GM15510 (cell line): ENCODE measurements around the gene IL36G.

ENCODE experiments used
- POLR2A ChIP-seq: IDR thresholded peaks from 3 replicates; pipeline ENCODE4 v1.6.1; 2011; ENCODE audit warnings: borderline replicate concordance; ENCODE audit not compliant: insufficient read length; ENCODE audit errors: extremely low read depth

The IL36G gene

DNA sequence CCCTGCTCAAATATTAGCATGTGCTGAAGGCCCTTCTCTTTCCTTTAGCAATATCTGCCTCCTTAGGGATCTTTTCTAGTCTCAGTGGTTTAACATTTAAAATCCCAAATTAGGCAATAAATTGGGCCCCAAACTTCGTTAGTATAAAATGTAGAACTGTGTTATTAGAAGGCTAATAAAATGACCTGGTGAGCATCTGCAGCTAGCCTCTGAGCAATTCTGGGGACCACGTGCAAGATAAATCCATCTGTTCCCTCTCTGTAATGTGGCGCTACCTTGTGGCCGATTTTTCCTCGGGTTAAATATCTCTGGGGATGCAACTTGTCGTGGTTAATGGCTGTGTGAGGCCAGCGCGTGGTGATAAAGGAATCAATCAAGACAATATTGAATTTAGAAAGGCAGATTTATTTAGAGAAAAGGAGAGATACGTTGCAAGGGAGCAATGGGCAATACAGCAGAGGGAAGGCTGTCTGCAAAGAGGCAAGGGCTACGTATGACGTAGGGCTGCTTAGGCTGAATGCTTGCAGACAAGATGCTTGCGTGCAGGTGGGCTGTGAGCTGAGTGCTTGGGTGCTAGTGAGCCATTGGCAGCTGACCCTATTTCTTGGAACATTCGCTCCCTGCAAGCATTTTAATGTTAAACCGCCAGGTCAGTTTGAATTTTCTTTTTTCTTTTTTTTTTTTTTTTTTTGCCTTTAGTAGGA, 18.5 kb upstream of the IL36G start:
- no peak for TF ChIP-seq POLR2A

DNA sequence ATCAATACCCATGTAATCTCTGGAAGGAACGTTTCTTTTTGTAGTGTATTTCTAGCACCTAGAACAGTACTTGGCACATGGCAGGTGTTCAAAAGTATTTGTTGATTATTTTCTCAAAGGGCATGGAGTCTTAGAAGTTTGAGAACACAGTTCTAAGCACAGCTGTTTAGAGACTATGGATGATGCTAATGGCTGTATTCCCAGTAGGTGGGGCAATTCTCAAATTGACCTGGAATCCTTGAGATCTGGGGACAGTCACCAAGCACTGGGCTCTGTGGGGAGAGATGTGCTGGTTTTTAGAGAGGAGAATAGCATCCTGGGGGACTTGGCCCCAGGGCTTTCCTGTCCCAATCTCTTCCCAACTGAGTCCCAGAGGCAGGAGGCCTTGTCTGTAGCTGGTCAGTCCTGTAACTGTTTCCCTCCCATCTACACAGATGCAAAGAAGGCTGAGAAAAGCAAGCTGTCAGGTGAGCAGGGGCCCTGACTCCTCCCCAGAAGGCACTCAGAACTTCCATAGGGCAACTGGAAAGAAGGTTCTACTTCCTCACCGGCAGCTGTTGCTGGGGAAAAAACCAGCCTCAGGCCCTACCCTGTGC, 17.5 kb upstream of the IL36G start:
- TF ChIP-seq POLR2A = no peak

DNA sequence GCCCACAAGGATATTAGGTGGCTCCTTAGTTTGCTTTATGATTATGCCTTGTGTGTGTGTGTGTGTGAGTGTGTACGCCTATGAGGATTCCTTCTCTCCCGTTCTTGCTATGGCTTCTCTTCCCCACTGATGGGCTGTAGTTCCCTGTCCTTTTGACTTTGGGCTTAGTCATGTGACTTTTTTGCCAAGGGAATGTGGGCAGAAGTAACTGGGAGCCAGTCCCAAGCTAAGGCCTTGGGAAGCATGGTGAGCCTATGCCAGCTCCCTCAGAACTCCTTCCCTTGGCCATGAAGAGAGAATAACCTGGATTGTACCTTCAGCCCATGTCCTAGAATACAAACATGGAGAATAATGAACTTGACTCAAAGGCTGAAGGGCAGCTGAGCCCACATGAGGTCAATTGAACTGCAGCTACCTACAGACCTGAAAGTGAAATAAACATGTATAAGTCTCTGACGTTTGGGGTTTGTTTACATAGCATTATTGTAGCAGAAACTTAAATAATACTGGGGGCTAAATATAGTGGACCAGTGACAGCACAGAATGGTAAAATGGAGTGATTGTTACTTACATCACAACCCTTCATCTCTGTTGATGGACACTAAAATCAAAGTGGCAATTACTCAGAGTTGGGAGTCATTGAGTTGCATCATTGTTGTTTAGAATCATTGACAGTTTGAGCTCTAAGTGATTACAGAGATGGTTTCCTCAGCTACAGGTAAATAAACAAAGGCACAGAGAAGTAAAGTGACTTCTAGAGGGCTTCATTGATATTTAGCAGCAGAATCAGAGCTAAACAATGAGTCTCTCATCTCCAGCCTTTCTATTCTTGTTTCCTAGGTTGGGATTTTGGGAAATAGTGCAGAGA, 15.3 kb upstream of the IL36G start:
- TF ChIP-seq POLR2A = no peak

DNA sequence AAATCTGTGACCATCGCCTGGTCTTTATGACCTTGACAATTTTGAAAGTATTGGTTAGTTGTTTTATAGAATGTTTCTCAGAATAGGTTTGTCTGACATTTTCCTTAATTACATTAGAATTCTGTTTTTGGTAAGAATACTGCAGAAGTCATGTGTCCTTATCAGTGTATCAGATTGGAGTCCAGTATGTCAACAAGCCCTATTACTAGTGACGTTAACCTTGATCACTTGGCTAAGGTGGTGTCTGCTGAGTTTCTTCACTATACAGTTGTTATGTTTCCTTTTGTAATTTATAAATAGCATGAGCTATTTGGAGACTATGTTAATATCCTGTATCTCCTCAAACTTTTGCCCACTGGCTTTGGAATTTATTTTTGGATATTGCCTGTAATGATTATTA, 10.8 kb upstream of the IL36G start:
- no peak for TF ChIP-seq POLR2A

DNA sequence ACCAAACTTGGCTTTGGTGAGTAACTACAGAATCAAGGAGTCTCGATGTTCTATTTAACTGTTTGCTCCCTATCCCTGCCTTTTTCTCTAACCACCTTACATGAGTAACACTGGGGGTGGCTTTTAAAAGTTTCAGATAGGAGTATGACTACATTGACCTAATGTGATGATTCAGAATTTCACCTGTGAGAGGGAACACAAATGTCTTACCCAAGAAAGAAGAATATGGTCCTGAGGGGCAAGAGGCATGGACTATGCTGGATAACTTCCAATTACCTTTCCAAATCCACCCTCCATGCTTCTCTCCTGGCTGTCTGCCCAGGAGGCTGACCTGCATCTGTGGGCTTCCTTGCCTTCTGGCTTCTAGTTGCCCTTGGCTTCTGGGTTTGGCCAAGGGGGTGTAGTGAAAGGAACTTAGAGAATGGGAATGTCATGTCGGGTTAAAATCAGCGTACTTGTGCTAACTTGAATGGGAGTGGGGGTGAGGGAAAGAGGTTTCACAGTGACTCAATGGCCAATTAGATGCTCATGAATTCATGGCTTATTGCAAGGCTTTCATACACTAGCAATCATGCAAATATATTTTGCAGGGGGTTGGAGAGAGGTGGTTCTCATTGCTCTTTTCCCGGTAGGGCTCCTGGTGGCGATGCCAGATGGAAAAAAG, 5.3 kb upstream of the IL36G start:
- no peak for TF ChIP-seq POLR2A

DNA sequence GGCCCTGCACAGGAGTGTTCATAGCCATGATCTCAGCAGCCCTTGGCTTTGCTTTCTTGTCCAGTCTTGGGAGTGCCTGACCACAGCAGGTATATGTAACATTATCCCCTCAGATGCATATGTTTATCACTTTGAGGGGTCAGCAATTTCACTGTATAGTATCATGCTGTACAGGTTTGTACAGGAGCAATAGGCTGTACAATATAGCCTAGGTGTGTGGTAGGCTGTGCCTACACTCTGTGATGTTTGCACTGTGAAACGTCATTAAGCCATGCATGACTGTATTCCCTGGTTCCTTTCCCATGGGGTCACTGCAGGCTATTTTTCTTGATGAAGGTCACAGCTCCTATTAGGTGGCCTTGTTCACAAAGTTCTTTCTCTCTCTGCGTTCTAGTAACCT, 4.7 kb upstream of the IL36G start:
- TF ChIP-seq POLR2A = no peak

DNA sequence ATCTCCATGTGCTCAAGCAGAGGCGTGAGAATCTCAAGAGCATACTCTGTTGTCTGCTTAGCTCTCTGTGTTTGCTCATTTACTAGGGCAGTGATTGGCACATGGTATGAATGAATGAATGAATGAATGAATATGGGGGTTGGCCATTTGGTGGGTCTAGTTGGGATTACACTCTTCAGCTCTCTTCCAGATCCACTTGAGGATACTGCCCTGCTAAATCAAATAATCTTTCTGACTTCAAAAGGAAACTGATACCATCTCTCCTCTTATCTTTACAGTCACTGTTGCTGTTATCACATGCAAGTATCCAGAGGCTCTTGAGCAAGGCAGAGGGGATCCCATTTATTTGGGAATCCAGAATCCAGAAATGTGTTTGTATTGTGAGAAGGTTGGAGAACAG, 1.9 kb downstream of the IL36G start:
- no peak for TF ChIP-seq POLR2A

DNA sequence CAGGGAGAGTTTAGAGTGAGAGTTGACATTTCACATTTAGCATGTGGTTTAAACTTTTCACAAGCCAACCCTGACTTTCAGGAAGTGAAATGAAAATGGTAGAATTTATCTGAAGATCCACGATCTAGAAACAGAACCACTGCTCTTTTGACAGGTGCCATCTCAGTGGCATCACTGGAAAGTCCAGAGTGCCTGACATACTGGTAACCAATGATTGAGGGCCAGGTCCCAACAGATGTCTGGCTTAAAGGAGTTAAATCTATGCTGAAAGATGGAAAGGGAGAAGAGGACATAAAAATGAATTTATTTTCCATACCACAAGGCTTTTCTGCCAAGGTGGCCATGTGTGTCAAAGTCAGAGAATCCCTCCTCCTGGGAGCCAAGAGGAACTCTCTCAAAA, 2.7 kb downstream of the IL36G start:
- TF ChIP-seq POLR2A = no peak

DNA sequence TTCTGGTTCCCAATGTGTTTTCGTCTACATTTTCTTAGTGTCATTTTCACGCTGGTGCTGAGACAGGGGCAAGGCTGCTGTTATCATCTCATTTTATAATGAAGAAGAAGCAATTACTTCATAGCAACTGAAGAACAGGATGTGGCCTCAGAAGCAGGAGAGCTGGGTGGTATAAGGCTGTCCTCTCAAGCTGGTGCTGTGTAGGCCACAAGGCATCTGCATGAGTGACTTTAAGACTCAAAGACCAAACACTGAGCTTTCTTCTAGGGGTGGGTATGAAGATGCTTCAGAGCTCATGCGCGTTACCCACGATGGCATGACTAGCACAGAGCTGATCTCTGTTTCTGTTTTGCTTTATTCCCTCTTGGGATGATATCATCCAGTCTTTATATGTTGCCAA, 7.3 kb downstream of the IL36G start:
- TF ChIP-seq POLR2A = no peak

DNA sequence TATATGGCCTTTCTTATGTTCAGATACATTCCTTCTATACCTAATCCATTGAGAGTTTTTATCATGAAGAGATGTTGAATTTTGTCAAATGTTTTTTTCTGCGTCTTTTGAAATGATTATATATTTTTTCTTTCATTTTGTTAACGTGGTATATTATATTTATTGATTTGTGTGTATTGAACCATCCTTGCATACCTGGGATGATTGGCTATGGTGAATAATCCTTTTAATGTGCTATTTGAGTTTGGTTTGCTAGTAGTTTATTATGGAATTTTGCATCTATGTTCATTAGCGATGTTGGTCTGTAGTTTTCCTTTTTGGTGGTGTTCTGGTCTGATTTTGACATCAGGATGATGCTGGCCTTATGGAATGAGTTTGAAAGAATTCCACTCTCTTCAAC, 11.8 kb downstream of the IL36G start:
- no peak for TF ChIP-seq POLR2A

DNA sequence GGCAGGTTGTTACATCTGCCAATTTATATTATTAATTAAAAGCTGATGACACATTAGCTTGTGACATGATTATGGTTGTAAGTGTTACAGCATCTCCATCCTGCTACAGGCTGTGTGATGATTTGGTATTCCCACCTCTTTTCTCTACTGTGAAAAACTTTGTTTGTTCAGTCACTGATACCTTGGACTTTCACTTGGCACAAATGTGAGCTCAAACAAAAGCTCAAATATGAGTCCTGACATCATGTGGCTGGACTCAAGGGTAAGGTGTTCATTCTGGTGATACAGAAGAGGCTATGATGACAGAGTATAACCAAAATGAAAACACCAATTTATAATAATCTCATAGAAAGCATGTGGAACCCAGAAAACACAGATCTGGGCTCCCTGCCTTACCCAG, 16.0 kb downstream of the IL36G start:
- TF ChIP-seq POLR2A = no peak

DNA sequence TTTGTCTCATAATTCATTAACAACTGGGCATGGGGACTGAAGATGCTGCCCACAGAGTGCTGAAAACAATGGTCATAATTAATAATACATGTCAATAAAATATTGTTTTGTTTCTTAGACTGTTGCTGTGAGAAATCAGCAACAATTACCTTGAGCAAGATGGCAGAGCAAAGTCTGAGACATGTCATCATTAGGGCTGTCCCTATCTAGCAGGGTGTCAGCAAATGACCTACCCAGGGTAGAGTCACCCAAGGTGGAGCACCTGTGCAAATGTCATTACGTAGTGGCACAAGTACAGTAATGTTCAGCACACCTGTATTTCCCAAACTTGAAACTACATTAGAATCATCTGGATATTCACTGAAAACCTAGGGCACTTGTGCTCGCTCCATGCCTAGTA, 16.8 kb downstream of the IL36G start:
- no peak for TF ChIP-seq POLR2A

DNA sequence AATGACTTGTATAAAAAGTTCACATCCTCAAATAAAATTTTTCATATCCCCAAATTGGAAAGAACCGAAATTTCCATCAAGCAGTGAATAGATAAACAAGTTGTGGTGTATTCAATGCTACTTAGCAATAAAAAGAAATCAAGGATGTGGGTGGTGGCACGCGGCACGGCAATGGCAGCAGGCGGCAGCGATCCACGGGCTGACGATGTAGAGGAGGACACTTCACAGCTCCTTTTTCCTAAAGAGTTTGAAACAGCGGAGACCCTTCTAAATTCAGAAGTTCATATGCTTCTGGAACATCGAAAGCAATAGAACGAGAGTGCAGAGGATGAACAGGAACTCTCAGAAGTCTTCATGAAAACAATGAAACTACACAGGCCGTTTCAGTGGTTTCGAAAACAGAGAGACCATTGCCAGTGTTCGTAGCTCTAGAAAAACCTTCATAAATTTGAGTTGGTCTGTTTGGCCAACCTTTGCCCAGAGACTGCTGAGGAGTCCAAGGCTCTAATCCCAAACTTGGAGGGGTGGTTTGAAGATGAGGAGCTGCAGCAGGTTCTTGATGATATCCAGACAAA, 17.6 kb downstream of the IL36G start:
- no peak for TF ChIP-seq POLR2A

DNA sequence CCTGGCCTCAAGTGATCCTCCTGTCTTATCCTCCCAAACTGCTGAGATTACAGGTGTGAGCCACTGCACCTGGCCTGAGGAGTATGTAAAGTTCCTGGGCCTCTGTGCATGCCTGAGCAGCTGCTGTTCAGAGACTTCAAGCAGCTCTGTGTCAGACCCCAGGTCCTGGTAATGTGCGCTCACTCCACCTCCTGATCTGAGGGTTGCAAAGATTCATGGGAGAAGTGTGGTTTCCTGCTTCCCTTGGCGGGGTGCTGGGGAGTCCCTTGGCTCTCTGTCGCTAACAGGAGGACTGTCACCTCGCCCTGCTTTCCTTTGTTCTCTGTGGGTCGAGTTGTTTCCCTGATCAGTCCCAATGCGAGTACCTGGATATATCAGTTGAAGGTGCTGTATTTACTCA, 18.8 kb downstream of the IL36G start:
- TF ChIP-seq POLR2A = no peak

DNA sequence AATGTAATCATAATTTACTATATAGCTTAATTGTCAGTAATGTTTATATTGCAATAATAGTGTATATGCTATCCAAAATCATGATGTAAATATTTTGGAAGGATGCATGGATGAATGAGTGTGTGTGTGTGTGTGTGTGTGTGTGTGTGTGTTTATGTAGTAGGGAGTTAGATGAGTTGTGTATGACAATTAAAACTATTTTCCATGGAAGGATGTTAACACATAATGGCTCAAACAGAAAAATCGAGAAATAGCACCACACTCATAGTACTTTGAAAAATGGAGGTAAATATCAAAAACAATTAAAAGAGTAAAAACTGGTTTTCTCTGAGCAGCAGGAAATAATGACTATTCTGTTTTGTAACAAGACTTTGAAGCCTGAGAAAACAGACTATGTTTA, 19.3 kb downstream of the IL36G start:
- TF ChIP-seq POLR2A = no peak
